Kidney epithelial cell (primary cell): ENCODE data around the gene COL23A1. TPM values are rescaled to one million over a fixed set of nuclear protein-coding genes. Genes with fewer than 3 reads are reported as not detected.

Experiments used
- DNase-seq: peaks from one replicate; pipeline ENCODE4 v3.0.0-alpha.2; 2010; ENCODE audit warnings: low read depth
- H3K27me3 ChIP-seq: 2 replicates; pipeline ENCODE4 v1.6.0; 2011; ENCODE audit warnings: low read length; ENCODE audit not compliant: control insufficient read depth, insufficient read depth
- H3K36me3 ChIP-seq: 2 replicates; pipeline ENCODE4 v1.5.1; 2011; ENCODE audit warnings: low read length; ENCODE audit not compliant: control insufficient read depth, insufficient read depth
- H3K4me3 ChIP-seq: 2 replicates; pipeline ENCODE4 v1.5.1; 2011; ENCODE audit warnings: low read depth, mild to moderate bottlenecking, control low read depth, low read length
- CTCF ChIP-seq: IDR thresholded peaks from 2 replicates; pipeline ENCODE4 v1.5.1; 2011; ENCODE audit warnings: mild to moderate bottlenecking, moderate library complexity, low read length, control low read depth, inconsistent platforms; ENCODE audit not compliant: insufficient read depth, poor library complexity, severe bottlenecking
- total RNA-seq: library from RNA; depleted of rRNA; stranded (reverse); fragments of >200 nt; gene quantifications from 2 replicates; pipeline ENCODE4 v1.2.3, GENCODE V29; 2015

Gene COL23A1
- total RNA-seq, 1 donor from 2014 or later, result 0.17 TPM

GRCh38 chr5:178577944-178578343, 12.2 kb downstream of the COL23A1 start:
- no peak for DNase-seq
- Histone ChIP-seq H3K36me3 (no peaks in the 10 kb centered on the region), H3K27me3 (peaks cover 27% of the 10 kb centered on the region), H3K4me3 (no peak overlapping the region)
- no peak for TF ChIP-seq CTCF

DNA sequence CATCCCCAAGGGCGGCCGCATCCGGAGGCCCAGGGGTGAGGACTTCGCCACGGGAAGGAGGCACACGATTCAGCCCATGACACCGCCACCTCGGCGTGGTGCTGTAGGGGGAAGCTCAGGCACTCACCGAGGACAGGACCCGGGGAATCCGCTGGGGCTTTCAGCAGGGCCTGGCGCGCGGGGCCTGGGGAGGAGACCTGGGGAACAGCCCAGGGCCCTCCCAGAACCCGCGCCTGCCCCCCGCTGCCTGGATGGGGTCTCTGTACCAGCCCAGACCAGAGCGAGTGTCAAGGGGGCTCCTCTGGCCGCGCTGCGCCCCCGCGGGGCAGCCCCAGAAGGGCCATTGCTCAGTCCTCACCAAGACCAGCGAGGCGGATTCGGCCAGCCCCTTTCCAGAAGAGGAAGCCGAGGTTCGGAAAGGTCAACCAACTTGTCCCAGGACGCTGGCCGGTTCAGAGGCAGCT, 12.8 kb downstream of the COL23A1 start:
- no peak for TF ChIP-seq CTCF
- DNase-seq, result no peak
- Histone ChIP-seq H3K4me3 (no peak overlapping the region), H3K36me3 (no peaks in the 10 kb centered on the region), H3K27me3 (peaks cover 27% of the 10 kb centered on the region)

GRCh38 chr5:178576591-178577351, 13.4 kb downstream of the COL23A1 start:
- DNase-seq, result no peak
- no peak for TF ChIP-seq CTCF
- Histone ChIP-seq H3K36me3 (no peaks in the 10 kb centered on the region), H3K27me3 (peaks cover 27% of the 10 kb centered on the region), H3K4me3 (no peak overlapping the region)

DNA sequence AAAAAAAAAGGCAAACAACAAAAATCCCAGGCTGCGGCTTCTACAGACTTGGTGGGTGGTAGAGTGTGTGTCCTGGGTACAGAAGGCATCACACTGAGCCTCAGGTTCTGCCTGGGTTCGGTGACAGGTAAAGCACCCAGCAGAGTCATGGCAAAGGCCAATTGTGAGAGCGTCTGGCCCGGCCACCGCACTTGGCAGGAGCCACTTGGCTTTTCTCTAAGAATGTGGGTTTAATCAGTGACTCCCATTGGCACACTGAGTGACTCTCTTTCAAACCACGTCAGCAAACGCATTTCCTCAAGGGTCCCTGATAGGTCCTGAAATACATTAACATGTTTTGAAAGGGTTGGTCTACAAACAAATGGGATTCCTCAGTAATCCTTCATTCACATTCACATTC, 17.0 kb downstream of the COL23A1 start:
- Histone ChIP-seq H3K36me3 (no peaks in the 10 kb centered on the region), H3K4me3 (no peak overlapping the region), H3K27me3 (peaks cover 27% of the 10 kb centered on the region)
- no peak for TF ChIP-seq CTCF
- DNase-seq, result no peak

DNA sequence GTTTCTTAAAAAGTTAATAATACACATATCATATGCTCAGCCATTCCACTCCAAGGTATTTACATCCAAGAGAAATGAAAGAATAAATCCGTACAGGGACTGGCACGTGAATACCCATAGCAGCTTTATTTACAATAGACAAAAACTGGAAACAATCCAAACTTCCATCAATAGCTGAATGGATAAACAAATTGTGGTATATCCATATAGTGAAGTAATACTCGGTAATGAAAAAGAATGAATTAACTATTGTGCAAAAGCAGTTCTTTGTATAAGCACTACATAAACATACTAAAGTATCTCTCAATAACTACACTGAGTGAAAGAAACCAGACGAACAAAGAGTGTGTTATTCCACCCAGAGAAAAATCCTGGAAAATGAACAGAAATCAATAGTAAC, 17.6 kb downstream of the COL23A1 start:
- H3K36me3 ChIP-seq, result no peaks in the 10 kb centered on the region
- DNase-seq, result no peak
- H3K4me3 ChIP-seq, result no peak overlapping the region
- peaks cover 25% of the 10 kb centered on the region for H3K27me3 ChIP-seq
- TF ChIP-seq CTCF, result no peak

GRCh38 chr5:178569485-178569884, 20.7 kb downstream of the COL23A1 start:
- TF ChIP-seq CTCF, result no peak

More at GRCh38 chr5:178569485-178569884, 20.7 kb downstream of the COL23A1 start:
- DNase-seq, result no peak
- Histone ChIP-seq H3K27me3 (no peaks in the 10 kb centered on the region), H3K36me3 (no peaks in the 10 kb centered on the region), H3K4me3 (no peak overlapping the region)
